Testis (tissue), 2 donors: Measurements from ENCODE around the gene MYMX.
A peak's percentile ranks its signal among the peaks of the same experiment; 100 is the strongest.

Experiments
- POLR2A ChIP-seq: fragments of 450-650 bp; IDR thresholded peaks from one replicate; pipeline ENCODE4 v1.6.1; 2017; ENCODE audit warnings: antibody characterized with exemption, mild to moderate bottlenecking, moderate library complexity
- TF ChIP-seq, protein P1 (sequence below), 3 experiments: fragments of 450-650 bp in 2 of 3; fragments of 200-600 bp in 1 of 3; sonication (generic) in 1 of 3; IDR thresholded peaks; one replicate each; pipeline ENCODE4 v1.5.1; 2016 to 2019; ENCODE audit warnings: antibody characterized with exemption in 3 of 3, mild to moderate bottlenecking in 2 of 3, moderate library complexity in 1 of 3

DNA sequence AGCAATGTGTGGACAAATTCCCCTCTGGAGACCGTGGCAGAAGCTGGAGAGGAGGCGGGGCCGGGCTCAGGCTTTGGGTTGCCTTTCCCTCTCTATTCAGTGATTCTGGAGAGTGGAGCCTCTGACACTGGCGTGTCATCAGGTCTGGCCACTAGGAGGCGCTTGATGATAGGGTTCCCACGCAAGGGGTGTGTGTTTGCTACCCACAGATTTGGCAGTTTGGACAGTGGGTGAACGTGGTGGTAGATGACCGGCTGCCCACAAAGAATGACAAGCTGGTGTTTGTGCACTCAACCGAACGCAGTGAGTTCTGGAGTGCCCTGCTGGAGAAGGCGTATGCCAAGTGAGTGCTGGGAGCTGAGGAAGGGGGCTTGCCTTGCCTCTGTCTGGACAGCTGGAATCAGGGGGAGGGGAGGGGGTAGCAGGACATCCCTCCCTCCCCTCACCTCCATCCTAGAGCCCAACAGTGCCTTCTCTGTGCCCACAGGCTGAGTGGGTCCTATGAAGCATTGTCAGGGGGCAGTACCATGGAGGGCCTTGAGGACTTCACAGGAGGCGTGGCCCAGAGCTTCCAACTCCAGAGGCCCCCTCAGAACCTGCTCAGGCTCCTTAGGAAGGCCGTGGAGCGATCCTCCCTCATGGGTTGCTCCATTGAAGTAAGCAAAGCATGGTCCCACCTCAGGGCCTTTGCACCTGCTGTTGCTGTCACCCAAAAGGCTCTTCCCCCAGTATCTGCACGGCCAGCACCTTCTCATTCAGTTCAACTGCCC, 43.8 kb upstream of the MYMX start:
- TF ChIP-seq, protein P1, sequence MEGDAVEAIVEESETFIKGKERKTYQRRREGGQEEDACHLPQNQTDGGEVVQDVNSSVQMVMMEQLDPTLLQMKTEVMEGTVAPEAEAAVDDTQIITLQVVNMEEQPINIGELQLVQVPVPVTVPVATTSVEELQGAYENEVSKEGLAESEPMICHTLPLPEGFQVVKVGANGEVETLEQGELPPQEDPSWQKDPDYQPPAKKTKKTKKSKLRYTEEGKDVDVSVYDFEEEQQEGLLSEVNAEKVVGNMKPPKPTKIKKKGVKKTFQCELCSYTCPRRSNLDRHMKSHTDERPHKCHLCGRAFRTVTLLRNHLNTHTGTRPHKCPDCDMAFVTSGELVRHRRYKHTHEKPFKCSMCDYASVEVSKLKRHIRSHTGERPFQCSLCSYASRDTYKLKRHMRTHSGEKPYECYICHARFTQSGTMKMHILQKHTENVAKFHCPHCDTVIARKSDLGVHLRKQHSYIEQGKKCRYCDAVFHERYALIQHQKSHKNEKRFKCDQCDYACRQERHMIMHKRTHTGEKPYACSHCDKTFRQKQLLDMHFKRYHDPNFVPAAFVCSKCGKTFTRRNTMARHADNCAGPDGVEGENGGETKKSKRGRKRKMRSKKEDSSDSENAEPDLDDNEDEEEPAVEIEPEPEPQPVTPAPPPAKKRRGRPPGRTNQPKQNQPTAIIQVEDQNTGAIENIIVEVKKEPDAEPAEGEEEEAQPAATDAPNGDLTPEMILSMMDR (IDR thresholded peaks at IDR 0.05), result peak; percentile 81 to 89 (median 83)
- TF ChIP-seq POLR2A, result no peak
